Kidney (tissue), 14 donors: ENCODE measurements around the gene SPP2. TPM values are rescaled to one million over a fixed set of nuclear protein-coding genes. Genes with fewer than 3 reads are reported as not detected.

Source experiments
- DNase-seq, 5 donors: peaks; one replicate each; pipeline ENCODE4 v3.0.0-alpha.2; 2013 to 2020
- FAIRE-seq: peaks from 2 replicates; lab custom pipeline; 2012; peaks lifted over from hg19 to GRCh38; lab: Jason Lieb, UNC
- H3K27ac ChIP-seq, 2 donors: one replicate each; pipeline ENCODE4 v1.7.0; 2013; ENCODE audit warnings: low read depth in 2 of 2, low read length in 2 of 2, inconsistent platforms in 1 of 2
- H3K27me3 ChIP-seq: one replicate; pipeline ENCODE4 v1.7.1; 2013; ENCODE audit warnings: low read length, inconsistent platforms; ENCODE audit not compliant: control insufficient read depth, insufficient read depth
- H3K36me3 ChIP-seq, 3 donors: one replicate each; pipeline versions ENCODE4 v1.7.0 to v1.7.1; 2013; ENCODE audit warnings: low read length in 3 of 3, control low read depth in 1 of 3, inconsistent platforms in 1 of 3; ENCODE audit not compliant: insufficient read depth in 3 of 3, control insufficient read depth in 2 of 3
- H3K4me1 ChIP-seq, 3 donors: one replicate each; pipeline versions ENCODE4 v1.7.0 to v1.7.1; 2013; ENCODE audit warnings: low read length in 3 of 3, inconsistent platforms in 1 of 3, low read depth in 1 of 3; ENCODE audit not compliant: control insufficient read depth in 2 of 3, insufficient read depth in 2 of 3
- H3K4me3 ChIP-seq, 3 donors: one replicate each; pipeline versions ENCODE4 v1.7.0 to v1.8.1; 2013; ENCODE audit warnings: low read length in 3 of 3, control low read depth in 1 of 3, inconsistent platforms in 1 of 3
- H3K9ac ChIP-seq, 3 donors: one replicate each; pipeline versions ENCODE4 v1.7.0 to v1.7.1; 2013; ENCODE audit warnings: low read length in 3 of 3, control low read depth in 1 of 3, inconsistent platforms in 1 of 3
- H3K9me3 ChIP-seq, 3 donors: one replicate each; pipeline versions ENCODE4 v1.7.0 to v1.7.1; 2013; ENCODE audit warnings: low read length in 3 of 3, control low read depth in 1 of 3, inconsistent platforms in 1 of 3; ENCODE audit not compliant: control insufficient read depth in 2 of 3, insufficient read depth in 1 of 3
- intact Hi-C: fragments of 100-400 bp; cut with DNase I; formaldehyde crosslinking; loops from one replicate; pipeline ENCODE4 v1.11.1; 2022
- polyA plus RNA-seq: library from polyadenylated mRNA; stranded (reverse); fragments of 350-450 nt; fragmentation: Illumina TruSeq; extraction: RNeasy Lipid Tissue Mini Kit (QIAGEN cat#74804); gene quantifications from one replicate; pipeline ENCODE4 v1.2.3, GENCODE V29; 2014; ENCODE audit warnings: low read depth, low replicate concordance; ENCODE audit not compliant: insufficient read depth
- total RNA-seq: library from RNA; stranded (reverse); fragmentation: NEBNext Ultra II Directional; extraction: Animal tissue kit (Norgen Biotek cat#: 25700); gene quantifications from one replicate; pipeline ENCODE4 v1.2.1, GENCODE V29; 2021
- TF ChIP-seq, protein P1 (sequence below): IDR thresholded peaks from 3 replicates; pipeline ENCODE4 v1.5.1; 2012; ENCODE audit warnings: mild to moderate bottlenecking, moderate library complexity, borderline replicate concordance; ENCODE audit not compliant: insufficient read depth; ENCODE audit errors: extremely low read depth
- donor health status: control.
- donor health status: control.
- donor health status: control.
- donor health status: control.
- donor health status: control.
- donor health status: DM: yes; HTN: yes; CAD: no.
- donor health status: Normal renal cell carcinoma (clear cell type).

Gene SPP2
- total and polyA plus RNA-seq, 2 donors from 2014 or later: not detected

DNA sequence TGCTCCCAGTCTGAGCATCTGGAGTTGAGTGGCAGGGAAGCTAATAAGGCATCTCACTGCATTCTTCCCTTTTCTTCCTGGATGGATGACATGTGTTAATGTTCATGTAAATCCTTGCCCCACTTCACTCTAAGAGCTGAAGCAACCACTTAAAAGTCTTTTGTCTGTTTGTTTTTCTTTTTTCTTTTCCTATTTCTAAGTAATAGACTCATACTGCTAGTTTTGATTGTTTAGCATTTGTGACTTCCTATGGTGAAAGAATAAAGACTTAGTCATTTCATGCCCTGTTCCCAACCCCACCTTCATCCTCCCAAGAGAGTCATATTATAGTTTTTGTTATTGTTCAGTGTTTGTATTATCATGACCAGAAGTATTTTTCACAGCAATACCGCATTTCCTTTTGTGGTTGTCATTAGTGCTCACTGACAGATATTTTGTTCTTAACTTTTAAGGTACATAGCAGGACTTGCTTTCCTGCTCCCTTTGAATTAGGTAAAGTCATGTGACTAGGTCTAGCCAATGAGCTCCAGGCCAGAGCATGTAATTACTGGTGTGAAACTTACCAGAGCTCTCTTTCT is 18.1 kb upstream of the SPP2 start:
- no peaks in the 10 kb centered on the region for H3K27me3 ChIP-seq
- H3K9me3 ChIP-seq: no peaks in the 10 kb centered on the region
- FAIRE-seq (no peak), DNase-seq (no peak)
- no peak overlapping the region for H3K9ac ChIP-seq
- H3K27ac ChIP-seq: no peak overlapping the region
- H3K4me3 ChIP-seq: no peak overlapping the region
- no peaks in the 10 kb centered on the region for H3K4me1 ChIP-seq
- intact Hi-C loops: no loop called here
- TF ChIP-seq, protein P1, sequence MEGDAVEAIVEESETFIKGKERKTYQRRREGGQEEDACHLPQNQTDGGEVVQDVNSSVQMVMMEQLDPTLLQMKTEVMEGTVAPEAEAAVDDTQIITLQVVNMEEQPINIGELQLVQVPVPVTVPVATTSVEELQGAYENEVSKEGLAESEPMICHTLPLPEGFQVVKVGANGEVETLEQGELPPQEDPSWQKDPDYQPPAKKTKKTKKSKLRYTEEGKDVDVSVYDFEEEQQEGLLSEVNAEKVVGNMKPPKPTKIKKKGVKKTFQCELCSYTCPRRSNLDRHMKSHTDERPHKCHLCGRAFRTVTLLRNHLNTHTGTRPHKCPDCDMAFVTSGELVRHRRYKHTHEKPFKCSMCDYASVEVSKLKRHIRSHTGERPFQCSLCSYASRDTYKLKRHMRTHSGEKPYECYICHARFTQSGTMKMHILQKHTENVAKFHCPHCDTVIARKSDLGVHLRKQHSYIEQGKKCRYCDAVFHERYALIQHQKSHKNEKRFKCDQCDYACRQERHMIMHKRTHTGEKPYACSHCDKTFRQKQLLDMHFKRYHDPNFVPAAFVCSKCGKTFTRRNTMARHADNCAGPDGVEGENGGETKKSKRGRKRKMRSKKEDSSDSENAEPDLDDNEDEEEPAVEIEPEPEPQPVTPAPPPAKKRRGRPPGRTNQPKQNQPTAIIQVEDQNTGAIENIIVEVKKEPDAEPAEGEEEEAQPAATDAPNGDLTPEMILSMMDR: no peak
- no peaks in the 10 kb centered on the region for H3K36me3 ChIP-seq

DNA sequence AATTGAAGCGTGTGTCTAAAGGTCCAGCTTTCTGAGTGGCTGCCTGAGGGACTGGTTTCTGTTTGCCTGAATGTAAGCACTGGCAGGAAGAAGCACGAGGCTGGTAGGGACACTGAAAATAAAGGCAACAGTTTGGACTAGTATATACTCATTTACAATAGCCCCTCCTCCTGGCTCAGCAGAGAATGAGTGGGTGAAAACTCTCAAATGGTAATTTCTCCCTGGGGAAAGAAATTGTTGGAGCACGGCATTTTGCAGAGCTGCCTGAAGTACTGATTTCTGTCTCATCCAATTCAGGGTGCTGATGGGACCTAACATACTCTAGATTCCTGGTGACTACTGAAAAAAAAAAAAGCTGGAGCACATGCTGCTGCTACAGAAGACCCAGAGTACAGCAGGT is 17.3 kb upstream of the SPP2 start:
- DNase-seq: no peak
- Histone ChIP-seq H3K4me1 (no peaks in the 10 kb centered on the region), H3K36me3 (no peaks in the 10 kb centered on the region), H3K27ac (no peak overlapping the region), H3K27me3 (no peaks in the 10 kb centered on the region), H3K9me3 (no peaks in the 10 kb centered on the region), H3K4me3 (no peak overlapping the region), H3K9ac (no peak overlapping the region)
- intact Hi-C loops: no loop called here
- FAIRE-seq: no peak
- TF ChIP-seq, protein P1: no peak

DNA sequence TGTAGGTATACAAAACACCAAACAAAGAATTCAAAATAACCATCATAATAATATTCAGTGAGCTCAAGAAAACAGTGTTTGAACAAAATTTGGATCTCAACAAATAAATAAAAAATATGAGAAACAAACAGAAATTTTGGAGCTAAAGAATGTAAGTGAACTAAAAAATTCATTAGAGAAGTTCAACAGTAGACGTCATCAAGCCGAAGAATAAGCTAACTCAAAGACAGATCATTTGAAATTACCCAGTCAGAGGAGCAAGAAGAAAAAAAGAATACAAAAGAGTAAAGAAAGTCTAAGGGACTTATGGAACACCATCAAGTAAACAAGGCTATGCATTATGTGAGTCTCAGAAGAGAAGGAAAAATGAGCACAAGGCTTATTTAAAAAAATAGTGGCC is 16.6 kb upstream of the SPP2 start:
- Histone ChIP-seq H3K9ac (no peak overlapping the region), H3K36me3 (no peaks in the 10 kb centered on the region), H3K27me3 (no peaks in the 10 kb centered on the region), H3K4me3 (no peak overlapping the region), H3K9me3 (no peaks in the 10 kb centered on the region), H3K27ac (no peak overlapping the region), H3K4me1 (no peaks in the 10 kb centered on the region)
- FAIRE-seq: no peak
- TF ChIP-seq, protein P1: no peak
- intact Hi-C loops: no loop called here
- DNase-seq: no peak
